Lower leg skin (tissue), 3 donors: ENCODE measurements around the gene DTX1.

ENCODE experiments used
- POLR2A ChIP-seq, 2 donors: fragments of 450-650 bp; IDR thresholded peaks; one replicate each; pipeline ENCODE4 v1.6.1; 2016 to 2017; ENCODE audit warnings: antibody characterized with exemption in 2 of 2, mild to moderate bottlenecking in 1 of 2, moderate library complexity in 1 of 2
- TF ChIP-seq, protein P1 (sequence below), 3 donors: fragments of 450-650 bp; IDR thresholded peaks; one replicate each; pipeline ENCODE4 v1.5.1; 2016; ENCODE audit warnings: antibody characterized with exemption in 3 of 3, mild to moderate bottlenecking in 3 of 3, moderate library complexity in 2 of 3

DNA sequence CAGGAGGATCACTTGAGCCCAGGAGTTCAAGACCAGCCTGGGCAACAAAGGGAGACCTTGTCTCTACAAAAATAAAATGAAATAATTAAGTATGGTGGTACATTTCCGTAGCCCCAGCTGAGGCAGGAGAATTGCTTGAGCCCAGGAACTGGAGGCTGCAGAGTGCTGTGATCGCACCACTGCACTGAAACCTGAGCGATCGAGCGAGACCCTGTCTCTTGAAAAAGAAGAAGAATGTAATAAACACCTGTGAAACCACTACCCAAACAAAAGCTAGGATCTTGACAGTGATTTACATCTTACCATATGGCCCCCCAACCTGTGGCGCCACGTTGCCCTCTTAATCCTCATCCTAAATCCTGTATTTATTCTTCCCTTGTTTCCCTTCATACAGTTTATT is 5.7 kb upstream of the DTX1 start:
- TF ChIP-seq, protein P1, sequence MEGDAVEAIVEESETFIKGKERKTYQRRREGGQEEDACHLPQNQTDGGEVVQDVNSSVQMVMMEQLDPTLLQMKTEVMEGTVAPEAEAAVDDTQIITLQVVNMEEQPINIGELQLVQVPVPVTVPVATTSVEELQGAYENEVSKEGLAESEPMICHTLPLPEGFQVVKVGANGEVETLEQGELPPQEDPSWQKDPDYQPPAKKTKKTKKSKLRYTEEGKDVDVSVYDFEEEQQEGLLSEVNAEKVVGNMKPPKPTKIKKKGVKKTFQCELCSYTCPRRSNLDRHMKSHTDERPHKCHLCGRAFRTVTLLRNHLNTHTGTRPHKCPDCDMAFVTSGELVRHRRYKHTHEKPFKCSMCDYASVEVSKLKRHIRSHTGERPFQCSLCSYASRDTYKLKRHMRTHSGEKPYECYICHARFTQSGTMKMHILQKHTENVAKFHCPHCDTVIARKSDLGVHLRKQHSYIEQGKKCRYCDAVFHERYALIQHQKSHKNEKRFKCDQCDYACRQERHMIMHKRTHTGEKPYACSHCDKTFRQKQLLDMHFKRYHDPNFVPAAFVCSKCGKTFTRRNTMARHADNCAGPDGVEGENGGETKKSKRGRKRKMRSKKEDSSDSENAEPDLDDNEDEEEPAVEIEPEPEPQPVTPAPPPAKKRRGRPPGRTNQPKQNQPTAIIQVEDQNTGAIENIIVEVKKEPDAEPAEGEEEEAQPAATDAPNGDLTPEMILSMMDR (IDR thresholded peaks at IDR 0.05), result no peak
- no peak for TF ChIP-seq POLR2A (IDR thresholded peaks at IDR 0.05)
